MM.1S (cell line): ENCODE measurements around the gene TNIK.

Experiments used
- DNase-seq: peaks from one replicate; pipeline ENCODE4 v3.0.0-alpha.2; 2015
- H2AFZ ChIP-seq: fragments of 300-600 bp; sonication (generic); 2 replicates; pipeline ENCODE4 v1.6.0; 2016; ENCODE audit warnings: antibody characterized with exemption, low read length
- H3F3A ChIP-seq: fragments of 300-600 bp; sonication (generic); 2 replicates; pipeline ENCODE4 v1.6.1; 2016; ENCODE audit warnings: mild to moderate bottlenecking, antibody characterized with exemption, low read length, moderate library complexity, mixed read lengths; ENCODE audit not compliant: insufficient read depth
- H3K27ac ChIP-seq: fragments of 300-600 bp; sonication (generic); 2 replicates; pipeline ENCODE4 v1.5.1; 2016; ENCODE audit warnings: mild to moderate bottlenecking, low read length
- H3K27me3 ChIP-seq: fragments of 300-600 bp; sonication (generic); replicated peaks from 2 replicates; pipeline ENCODE4 v1.6.0; 2016; ENCODE audit warnings: low read length; ENCODE audit not compliant: insufficient read depth
- H3K36me3 ChIP-seq: fragments of 300-600 bp; sonication (generic); replicated peaks from 2 replicates; pipeline ENCODE4 v1.6.1; 2016; ENCODE audit warnings: mild to moderate bottlenecking, low read length, mixed read lengths; ENCODE audit not compliant: insufficient read depth
- H3K4me1 ChIP-seq: fragments of 300-600 bp; sonication (generic); 2 replicates; pipeline ENCODE4 v1.6.1; 2016; ENCODE audit warnings: low read length, mixed read lengths
- H3K4me2 ChIP-seq: fragments of 300-600 bp; sonication (generic); 2 replicates; pipeline ENCODE4 v1.6.0; 2016; ENCODE audit warnings: low read depth, low read length
- H3K4me3 ChIP-seq: fragments of 300-600 bp; sonication (generic); 2 replicates; pipeline ENCODE4 v1.5.1; 2016; ENCODE audit warnings: low read length, mixed read lengths
- H3K79me2 ChIP-seq: fragments of 300-600 bp; sonication (generic); 2 replicates; pipeline ENCODE4 v1.6.1; 2016; ENCODE audit warnings: mixed run types, low read length, mixed read lengths
- H3K9ac ChIP-seq: fragments of 300-600 bp; sonication (generic); 2 replicates; pipeline ENCODE4 v1.6.1; 2016; ENCODE audit warnings: low read length, mixed read lengths
- H3K9me2 ChIP-seq: fragments of 300-600 bp; sonication (generic); replicated peaks from 2 replicates; pipeline ENCODE4 v1.6.1; 2016; ENCODE audit warnings: mild to moderate bottlenecking, low read length, mixed read lengths; ENCODE audit not compliant: insufficient read depth
- H3K9me3 ChIP-seq: fragments of 300-600 bp; sonication (generic); replicated peaks from 2 replicates; pipeline ENCODE4 v1.6.1; 2016; ENCODE audit warnings: mild to moderate bottlenecking, low read length, mixed read lengths; ENCODE audit not compliant: insufficient read depth
- H4K20me1 ChIP-seq: fragments of 300-600 bp; sonication (generic); 2 replicates; pipeline ENCODE4 v1.6.1; 2016; ENCODE audit warnings: mild to moderate bottlenecking, low read length, moderate library complexity, mixed read lengths; ENCODE audit not compliant: insufficient read depth
- EZH2 ChIP-seq: fragments of 300-600 bp; sonication (generic); optimal IDR thresholded peaks from 2 replicates; pipeline ENCODE3; 2017; ENCODE audit warnings: low read depth, mild to moderate bottlenecking, antibody characterized with exemption, low read length, mixed read lengths
- EZH2phosphoT487 ChIP-seq: fragments of 300-600 bp; sonication (generic); IDR thresholded peaks from 2 replicates; pipeline ENCODE4 v1.6.1; 2018; ENCODE audit warnings: antibody characterized with exemption, low read length
- TF ChIP-seq, protein P1 (sequence below): fragments of 300-600 bp; sonication (generic); IDR thresholded peaks from 2 replicates; pipeline ENCODE4 v1.5.1; 2016; ENCODE audit warnings: antibody characterized with exemption, low read length, mixed read lengths

The TNIK gene

GRCh38 chr3:171336406-171336805, 123.8 kb downstream of the TNIK start:
- H3K79me2 ChIP-seq, result no peaks in the 10 kb centered on the region
- TF ChIP-seq, protein P1, sequence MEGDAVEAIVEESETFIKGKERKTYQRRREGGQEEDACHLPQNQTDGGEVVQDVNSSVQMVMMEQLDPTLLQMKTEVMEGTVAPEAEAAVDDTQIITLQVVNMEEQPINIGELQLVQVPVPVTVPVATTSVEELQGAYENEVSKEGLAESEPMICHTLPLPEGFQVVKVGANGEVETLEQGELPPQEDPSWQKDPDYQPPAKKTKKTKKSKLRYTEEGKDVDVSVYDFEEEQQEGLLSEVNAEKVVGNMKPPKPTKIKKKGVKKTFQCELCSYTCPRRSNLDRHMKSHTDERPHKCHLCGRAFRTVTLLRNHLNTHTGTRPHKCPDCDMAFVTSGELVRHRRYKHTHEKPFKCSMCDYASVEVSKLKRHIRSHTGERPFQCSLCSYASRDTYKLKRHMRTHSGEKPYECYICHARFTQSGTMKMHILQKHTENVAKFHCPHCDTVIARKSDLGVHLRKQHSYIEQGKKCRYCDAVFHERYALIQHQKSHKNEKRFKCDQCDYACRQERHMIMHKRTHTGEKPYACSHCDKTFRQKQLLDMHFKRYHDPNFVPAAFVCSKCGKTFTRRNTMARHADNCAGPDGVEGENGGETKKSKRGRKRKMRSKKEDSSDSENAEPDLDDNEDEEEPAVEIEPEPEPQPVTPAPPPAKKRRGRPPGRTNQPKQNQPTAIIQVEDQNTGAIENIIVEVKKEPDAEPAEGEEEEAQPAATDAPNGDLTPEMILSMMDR, result no peak
- TF ChIP-seq EZH2phosphoT487, result no peak
- no peak for TF ChIP-seq EZH2
- H3K4me2 ChIP-seq, result no peak overlapping the region
- no peak overlapping the region for H2AFZ ChIP-seq
- H3K4me1 ChIP-seq, result no peaks in the 10 kb centered on the region
- no peaks in the 10 kb centered on the region for H3K27me3 ChIP-seq
- H3K36me3 ChIP-seq, result no peaks in the 10 kb centered on the region
- H3K9ac ChIP-seq, result no peak overlapping the region
- H3F3A ChIP-seq, result no peaks in the 10 kb centered on the region
- no peak overlapping the region for H3K4me3 ChIP-seq
- H4K20me1 ChIP-seq, result no peaks in the 10 kb centered on the region
- no peak overlapping the region for H3K27ac ChIP-seq
- DNase-seq, result no peak
- no peaks in the 10 kb centered on the region for H3K9me2 ChIP-seq
- no peaks in the 10 kb centered on the region for H3K9me3 ChIP-seq

GRCh38 chr3:171335559-171335958, 124.6 kb downstream of the TNIK start:
- Histone ChIP-seq H3F3A (no peaks in the 10 kb centered on the region), H3K9ac (no peak overlapping the region), H3K4me2 (no peak overlapping the region), H3K36me3 (no peaks in the 10 kb centered on the region), H4K20me1 (no peaks in the 10 kb centered on the region), H3K4me1 (no peaks in the 10 kb centered on the region), H2AFZ (no peak overlapping the region), H3K27me3 (no peaks in the 10 kb centered on the region), H3K9me2 (no peaks in the 10 kb centered on the region), H3K27ac (no peak overlapping the region), H3K4me3 (no peak overlapping the region), H3K79me2 (no peaks in the 10 kb centered on the region), H3K9me3 (no peaks in the 10 kb centered on the region)
- TF ChIP-seq, protein P1, result no peak
- no peak for TF ChIP-seq EZH2phosphoT487
- no peak for TF ChIP-seq EZH2
- no peak for DNase-seq

GRCh38 chr3:171334465-171334811, 125.8 kb downstream of the TNIK start:
- Histone ChIP-seq H3K4me1 (no peaks in the 10 kb centered on the region), H3K27me3 (no peaks in the 10 kb centered on the region), H3K9ac (no peak overlapping the region), H3K4me3 (no peak overlapping the region), H3K9me3 (no peaks in the 10 kb centered on the region), H3K36me3 (no peaks in the 10 kb centered on the region), H3K27ac (no peak overlapping the region), H4K20me1 (no peaks in the 10 kb centered on the region), H3F3A (no peaks in the 10 kb centered on the region), H2AFZ (no peak overlapping the region), H3K79me2 (no peaks in the 10 kb centered on the region), H3K9me2 (no peaks in the 10 kb centered on the region), H3K4me2 (no peak overlapping the region)
- DNase-seq, result no peak
- TF ChIP-seq, protein P1, result no peak
- no peak for TF ChIP-seq EZH2phosphoT487
- no peak for TF ChIP-seq EZH2
